Measurements from ENCODE around the gene SEPTIN11.

DNA sequence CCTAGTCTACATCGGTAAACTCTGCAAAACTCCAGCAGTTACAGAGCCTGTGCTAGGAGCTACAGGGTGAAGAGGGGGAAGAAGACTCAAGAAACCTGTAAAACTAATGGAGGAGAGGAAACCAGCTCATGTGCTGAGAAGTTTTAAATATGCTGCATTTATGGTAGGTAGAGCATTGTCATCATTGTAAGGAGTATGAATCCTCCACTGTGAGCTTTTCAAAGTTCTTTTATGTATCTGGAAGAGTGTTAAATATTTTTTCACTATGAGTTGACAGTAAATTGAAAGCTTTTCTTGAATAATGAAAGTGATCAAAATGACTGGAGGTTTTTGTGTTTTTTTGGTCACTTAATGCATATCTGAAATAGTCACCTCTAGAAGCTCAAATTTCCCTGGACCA is 46.2 kb downstream of the SEPTIN11 start:
- TF ChIP-seq, protein P1, sequence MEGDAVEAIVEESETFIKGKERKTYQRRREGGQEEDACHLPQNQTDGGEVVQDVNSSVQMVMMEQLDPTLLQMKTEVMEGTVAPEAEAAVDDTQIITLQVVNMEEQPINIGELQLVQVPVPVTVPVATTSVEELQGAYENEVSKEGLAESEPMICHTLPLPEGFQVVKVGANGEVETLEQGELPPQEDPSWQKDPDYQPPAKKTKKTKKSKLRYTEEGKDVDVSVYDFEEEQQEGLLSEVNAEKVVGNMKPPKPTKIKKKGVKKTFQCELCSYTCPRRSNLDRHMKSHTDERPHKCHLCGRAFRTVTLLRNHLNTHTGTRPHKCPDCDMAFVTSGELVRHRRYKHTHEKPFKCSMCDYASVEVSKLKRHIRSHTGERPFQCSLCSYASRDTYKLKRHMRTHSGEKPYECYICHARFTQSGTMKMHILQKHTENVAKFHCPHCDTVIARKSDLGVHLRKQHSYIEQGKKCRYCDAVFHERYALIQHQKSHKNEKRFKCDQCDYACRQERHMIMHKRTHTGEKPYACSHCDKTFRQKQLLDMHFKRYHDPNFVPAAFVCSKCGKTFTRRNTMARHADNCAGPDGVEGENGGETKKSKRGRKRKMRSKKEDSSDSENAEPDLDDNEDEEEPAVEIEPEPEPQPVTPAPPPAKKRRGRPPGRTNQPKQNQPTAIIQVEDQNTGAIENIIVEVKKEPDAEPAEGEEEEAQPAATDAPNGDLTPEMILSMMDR (IDR thresholded peaks at IDR 0.05): no peak
- no peak for TF ChIP-seq POLR2A (IDR thresholded peaks at IDR 0.05)
